Measurements from ENCODE around the gene VAV3.

The VAV3 gene

GRCh38 chr1:107575226-107575625 lies 389.8 kb downstream of the VAV3 start:
- Histone ChIP-seq H3K4me3 (ENCODE audit: insufficient read depth, low read depth, low read length, poor library complexity, severe bottlenecking) (no peak overlapping the region), H3K27ac (ENCODE audit: insufficient read depth, low read length, poor library complexity, severe bottlenecking) (no peak overlapping the region), H3K27me3 (replicated peaks; ENCODE audit: control insufficient read depth, insufficient read depth, low read length, poor library complexity, severe bottlenecking) (no peaks in the 10 kb centered on the region), H3K9me3 (ENCODE audit: control insufficient read depth, low read length) (no peaks in the 10 kb centered on the region), H3K4me1 (ENCODE audit: control insufficient read depth, insufficient read depth, low read length, poor library complexity, severe bottlenecking) (no peaks in the 10 kb centered on the region), H3K36me3 (ENCODE audit: control insufficient read depth, insufficient read depth, low read length) (no peaks in the 10 kb centered on the region)
- DNase-seq, result no peak

DNA sequence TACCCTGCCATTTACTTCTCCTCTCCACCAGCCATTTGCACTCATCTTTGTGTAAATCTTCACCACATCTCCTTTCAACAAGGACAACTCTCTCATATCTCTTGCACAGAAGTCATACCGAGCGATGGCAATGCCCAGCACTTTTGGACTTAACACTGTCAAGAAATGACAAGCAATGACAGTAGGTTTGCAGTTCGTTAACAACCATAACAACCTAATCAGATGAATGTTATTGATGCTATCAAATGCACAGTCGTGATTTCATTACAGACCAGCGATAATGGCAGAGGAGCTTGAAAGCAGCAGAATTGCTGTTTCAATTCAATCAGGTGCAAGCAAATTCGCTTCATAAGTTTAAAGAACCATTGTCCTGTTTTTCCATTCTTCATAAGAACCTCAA lies 390.9 kb downstream of the VAV3 start:
- Histone ChIP-seq H3K36me3 (ENCODE audit: control insufficient read depth, insufficient read depth, low read length) (no peaks in the 10 kb centered on the region), H3K4me3 (ENCODE audit: insufficient read depth, low read depth, low read length, poor library complexity, severe bottlenecking) (no peak overlapping the region), H3K27ac (ENCODE audit: insufficient read depth, low read length, poor library complexity, severe bottlenecking) (no peak overlapping the region), H3K4me1 (ENCODE audit: control insufficient read depth, insufficient read depth, low read length, poor library complexity, severe bottlenecking) (no peaks in the 10 kb centered on the region), H3K9me3 (ENCODE audit: control insufficient read depth, low read length) (no peaks in the 10 kb centered on the region), H3K27me3 (replicated peaks; ENCODE audit: control insufficient read depth, insufficient read depth, low read length, poor library complexity, severe bottlenecking) (no peaks in the 10 kb centered on the region)
- no peak for DNase-seq

- Histone ChIP-seq H3K27me3 (replicated peaks; ENCODE audit: control insufficient read depth, insufficient read depth, low read length, poor library complexity, severe bottlenecking) (no peaks in the 10 kb centered on the region), H3K4me3 (ENCODE audit: insufficient read depth, low read depth, low read length, poor library complexity, severe bottlenecking) (no peak overlapping the region), H3K36me3 (ENCODE audit: control insufficient read depth, insufficient read depth, low read length) (no peaks in the 10 kb centered on the region), H3K4me1 (ENCODE audit: control insufficient read depth, insufficient read depth, low read length, poor library complexity, severe bottlenecking) (no peaks in the 10 kb centered on the region), H3K27ac (ENCODE audit: insufficient read depth, low read length, poor library complexity, severe bottlenecking) (no peak overlapping the region), H3K9me3 (ENCODE audit: control insufficient read depth, low read length) (no peaks in the 10 kb centered on the region)
- no peak for DNase-seq
These were observed 392.2 kb downstream of the VAV3 start for GRCh38 chr1:107572674-107573211.

GRCh38 chr1:107570768-107571167 lies 394.2 kb downstream of the VAV3 start:
- no peak for DNase-seq
- Histone ChIP-seq H3K27me3 (replicated peaks; ENCODE audit: control insufficient read depth, insufficient read depth, low read length, poor library complexity, severe bottlenecking) (no peaks in the 10 kb centered on the region), H3K27ac (ENCODE audit: insufficient read depth, low read length, poor library complexity, severe bottlenecking) (no peak overlapping the region), H3K36me3 (ENCODE audit: control insufficient read depth, insufficient read depth, low read length) (no peaks in the 10 kb centered on the region), H3K4me1 (ENCODE audit: control insufficient read depth, insufficient read depth, low read length, poor library complexity, severe bottlenecking) (no peaks in the 10 kb centered on the region), H3K9me3 (ENCODE audit: control insufficient read depth, low read length) (no peaks in the 10 kb centered on the region), H3K4me3 (ENCODE audit: insufficient read depth, low read depth, low read length, poor library complexity, severe bottlenecking) (no peak overlapping the region)

DNA sequence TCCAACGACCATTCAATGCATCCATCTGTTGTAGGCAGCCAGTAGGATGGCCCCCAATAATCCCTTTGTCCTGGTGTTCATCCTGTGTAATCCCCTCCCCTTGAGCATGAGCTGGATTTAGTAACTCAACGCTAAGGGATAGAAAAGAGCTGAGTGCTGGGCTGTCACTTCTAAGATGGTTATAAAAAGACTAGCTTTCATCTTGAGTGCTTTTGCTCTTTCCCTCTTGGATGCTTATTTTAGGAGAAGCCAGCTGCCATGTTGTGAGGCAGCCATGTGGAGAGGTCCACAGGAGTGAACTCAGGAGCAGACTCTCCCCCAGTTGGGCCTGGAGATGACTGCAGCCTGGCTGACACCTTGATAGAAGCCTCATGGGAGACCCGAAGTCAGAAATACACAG lies 401.5 kb downstream of the VAV3 start:
- H3K4me1 ChIP-seq (ENCODE audit: control insufficient read depth, insufficient read depth, low read length, poor library complexity, severe bottlenecking), result no peaks in the 10 kb centered on the region
- no peaks in the 10 kb centered on the region for H3K27me3 ChIP-seq (replicated peaks; ENCODE audit: control insufficient read depth, insufficient read depth, low read length, poor library complexity, severe bottlenecking)
- H3K4me3 ChIP-seq (ENCODE audit: insufficient read depth, low read depth, low read length, poor library complexity, severe bottlenecking), result no peak overlapping the region
- no peaks in the 10 kb centered on the region for H3K36me3 ChIP-seq (ENCODE audit: control insufficient read depth, insufficient read depth, low read length)
- H3K27ac ChIP-seq (ENCODE audit: insufficient read depth, low read length, poor library complexity, severe bottlenecking), result no peak overlapping the region
- no peaks in the 10 kb centered on the region for H3K9me3 ChIP-seq (ENCODE audit: control insufficient read depth, low read length)
- DNase-seq, result no peak

DNA sequence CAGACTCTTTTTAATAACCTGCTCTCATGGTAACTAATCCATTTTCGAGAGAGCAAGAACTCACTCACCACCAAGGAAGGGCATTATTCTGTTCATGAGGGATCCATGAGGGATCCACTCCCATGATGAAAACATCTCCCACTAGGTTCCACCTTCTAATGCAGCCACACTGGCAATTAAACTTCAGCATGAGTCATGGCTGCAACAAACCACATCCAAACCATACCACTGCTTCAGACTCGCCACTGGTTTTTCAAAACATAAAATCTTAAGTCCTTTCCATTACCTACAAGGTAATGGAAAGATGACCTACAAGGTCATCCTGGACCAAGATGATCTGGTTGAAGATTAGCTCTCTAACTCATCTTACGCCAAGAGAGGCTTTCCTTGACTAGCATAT lies 405.1 kb downstream of the VAV3 start:
- Histone ChIP-seq H3K27me3 (replicated peaks; ENCODE audit: control insufficient read depth, insufficient read depth, low read length, poor library complexity, severe bottlenecking) (no peaks in the 10 kb centered on the region), H3K27ac (ENCODE audit: insufficient read depth, low read length, poor library complexity, severe bottlenecking) (no peak overlapping the region), H3K9me3 (ENCODE audit: control insufficient read depth, low read length) (no peaks in the 10 kb centered on the region), H3K4me1 (ENCODE audit: control insufficient read depth, insufficient read depth, low read length, poor library complexity, severe bottlenecking) (no peaks in the 10 kb centered on the region), H3K4me3 (ENCODE audit: insufficient read depth, low read depth, low read length, poor library complexity, severe bottlenecking) (no peak overlapping the region), H3K36me3 (ENCODE audit: control insufficient read depth, insufficient read depth, low read length) (no peaks in the 10 kb centered on the region)
- no peak for DNase-seq

DNA sequence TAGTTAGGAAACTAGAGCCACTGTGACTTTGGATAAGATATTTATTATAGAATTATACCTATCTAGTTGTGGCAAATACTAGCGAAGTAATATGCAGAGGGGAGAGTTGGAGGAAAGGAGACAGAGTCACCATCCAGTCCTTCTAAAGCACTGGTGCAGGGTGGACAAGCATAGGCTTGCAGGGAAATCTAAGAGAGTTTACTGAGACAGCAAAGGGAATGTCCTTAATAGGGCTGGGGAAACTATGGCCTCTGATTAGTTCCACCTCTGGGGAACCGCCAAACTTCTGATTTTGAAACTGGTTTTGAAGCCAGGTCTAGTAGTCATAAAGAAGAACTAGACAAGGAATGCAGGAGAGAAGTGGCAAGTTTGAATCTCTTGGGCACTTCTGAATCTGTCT lies 407.9 kb downstream of the VAV3 start:
- H3K4me1 ChIP-seq (ENCODE audit: control insufficient read depth, insufficient read depth, low read length, poor library complexity, severe bottlenecking), result no peaks in the 10 kb centered on the region
- H3K36me3 ChIP-seq (ENCODE audit: control insufficient read depth, insufficient read depth, low read length), result no peaks in the 10 kb centered on the region
- no peak overlapping the region for H3K27ac ChIP-seq (ENCODE audit: insufficient read depth, low read length, poor library complexity, severe bottlenecking)
- no peaks in the 10 kb centered on the region for H3K9me3 ChIP-seq (ENCODE audit: control insufficient read depth, low read length)
- H3K4me3 ChIP-seq (ENCODE audit: insufficient read depth, low read depth, low read length, poor library complexity, severe bottlenecking), result no peak overlapping the region
- DNase-seq, result no peak
- H3K27me3 ChIP-seq (replicated peaks; ENCODE audit: control insufficient read depth, insufficient read depth, low read length, poor library complexity, severe bottlenecking), result no peaks in the 10 kb centered on the region

- Histone ChIP-seq H3K9me3 (ENCODE audit: control insufficient read depth, low read length) (no peaks in the 10 kb centered on the region), H3K4me3 (ENCODE audit: insufficient read depth, low read depth, low read length, poor library complexity, severe bottlenecking) (no peak overlapping the region), H3K36me3 (ENCODE audit: control insufficient read depth, insufficient read depth, low read length) (no peaks in the 10 kb centered on the region), H3K27ac (ENCODE audit: insufficient read depth, low read length, poor library complexity, severe bottlenecking) (no peak overlapping the region), H3K4me1 (ENCODE audit: control insufficient read depth, insufficient read depth, low read length, poor library complexity, severe bottlenecking) (no peaks in the 10 kb centered on the region), H3K27me3 (replicated peaks; ENCODE audit: control insufficient read depth, insufficient read depth, low read length, poor library complexity, severe bottlenecking) (no peaks in the 10 kb centered on the region)
- no peak for DNase-seq
These were observed 409.4 kb downstream of the VAV3 start for GRCh38 chr1:107555578-107555977.

GRCh38 chr1:107552781-107553180 lies 412.2 kb downstream of the VAV3 start:
- Histone ChIP-seq H3K4me1 (ENCODE audit: control insufficient read depth, insufficient read depth, low read length, poor library complexity, severe bottlenecking) (no peaks in the 10 kb centered on the region), H3K27ac (ENCODE audit: insufficient read depth, low read length, poor library complexity, severe bottlenecking) (no peak overlapping the region), H3K27me3 (replicated peaks; ENCODE audit: control insufficient read depth, insufficient read depth, low read length, poor library complexity, severe bottlenecking) (no peaks in the 10 kb centered on the region), H3K36me3 (ENCODE audit: control insufficient read depth, insufficient read depth, low read length) (no peaks in the 10 kb centered on the region), H3K9me3 (ENCODE audit: control insufficient read depth, low read length) (no peaks in the 10 kb centered on the region), H3K4me3 (ENCODE audit: insufficient read depth, low read depth, low read length, poor library complexity, severe bottlenecking) (no peak overlapping the region)
- DNase-seq, result no peak

- DNase-seq, result no peak
- H3K36me3 ChIP-seq (ENCODE audit: control insufficient read depth, insufficient read depth, low read length), result no peaks in the 10 kb centered on the region
These were observed 413.5 kb downstream of the VAV3 start for GRCh38 chr1:107551456-107551855.

DNA sequence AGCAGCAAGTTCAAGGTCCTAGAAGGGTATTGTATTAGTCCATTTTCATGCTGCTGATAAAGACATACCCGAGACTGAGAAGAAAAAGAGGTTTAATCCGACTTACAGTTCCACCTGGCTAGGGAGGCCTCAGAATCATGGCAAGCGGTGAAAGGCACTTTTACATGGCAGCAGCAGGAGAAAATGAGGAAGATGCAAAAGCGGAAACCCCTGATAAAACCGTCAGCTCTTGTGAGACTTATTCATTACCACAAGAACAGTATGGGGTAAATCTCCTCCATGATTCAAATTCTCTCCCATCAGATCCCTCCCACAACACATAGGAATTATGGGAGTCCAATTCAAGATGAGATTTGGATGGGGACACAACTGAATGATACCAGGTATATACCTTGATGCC lies 414.6 kb downstream of the VAV3 start:
- no peak overlapping the region for H3K4me3 ChIP-seq (ENCODE audit: insufficient read depth, low read depth, low read length, poor library complexity, severe bottlenecking)
- no peaks in the 10 kb centered on the region for H3K9me3 ChIP-seq (ENCODE audit: control insufficient read depth, low read length)
- DNase-seq, result no peak
- no peak overlapping the region for H3K27ac ChIP-seq (ENCODE audit: insufficient read depth, low read length, poor library complexity, severe bottlenecking)
- H3K36me3 ChIP-seq (ENCODE audit: control insufficient read depth, insufficient read depth, low read length), result no peaks in the 10 kb centered on the region
- no peaks in the 10 kb centered on the region for H3K27me3 ChIP-seq (replicated peaks; ENCODE audit: control insufficient read depth, insufficient read depth, low read length, poor library complexity, severe bottlenecking)
- no peaks in the 10 kb centered on the region for H3K4me1 ChIP-seq (ENCODE audit: control insufficient read depth, insufficient read depth, low read length, poor library complexity, severe bottlenecking)

More at GRCh38 chr1:107551456-107551855, 413.5 kb downstream of the VAV3 start:
- no peak overlapping the region for H3K4me3 ChIP-seq (ENCODE audit: insufficient read depth, low read depth, low read length, poor library complexity, severe bottlenecking)
- no peaks in the 10 kb centered on the region for H3K4me1 ChIP-seq (ENCODE audit: control insufficient read depth, insufficient read depth, low read length, poor library complexity, severe bottlenecking)
- no peaks in the 10 kb centered on the region for H3K9me3 ChIP-seq (ENCODE audit: control insufficient read depth, low read length)
- H3K27me3 ChIP-seq (replicated peaks; ENCODE audit: control insufficient read depth, insufficient read depth, low read length, poor library complexity, severe bottlenecking), result no peaks in the 10 kb centered on the region
- H3K27ac ChIP-seq (ENCODE audit: insufficient read depth, low read length, poor library complexity, severe bottlenecking), result no peak overlapping the region
